Measurements from ENCODE around the gene ESAM.
A peak's percentile ranks its signal among the peaks of the same experiment; 100 is the strongest.

DNA sequence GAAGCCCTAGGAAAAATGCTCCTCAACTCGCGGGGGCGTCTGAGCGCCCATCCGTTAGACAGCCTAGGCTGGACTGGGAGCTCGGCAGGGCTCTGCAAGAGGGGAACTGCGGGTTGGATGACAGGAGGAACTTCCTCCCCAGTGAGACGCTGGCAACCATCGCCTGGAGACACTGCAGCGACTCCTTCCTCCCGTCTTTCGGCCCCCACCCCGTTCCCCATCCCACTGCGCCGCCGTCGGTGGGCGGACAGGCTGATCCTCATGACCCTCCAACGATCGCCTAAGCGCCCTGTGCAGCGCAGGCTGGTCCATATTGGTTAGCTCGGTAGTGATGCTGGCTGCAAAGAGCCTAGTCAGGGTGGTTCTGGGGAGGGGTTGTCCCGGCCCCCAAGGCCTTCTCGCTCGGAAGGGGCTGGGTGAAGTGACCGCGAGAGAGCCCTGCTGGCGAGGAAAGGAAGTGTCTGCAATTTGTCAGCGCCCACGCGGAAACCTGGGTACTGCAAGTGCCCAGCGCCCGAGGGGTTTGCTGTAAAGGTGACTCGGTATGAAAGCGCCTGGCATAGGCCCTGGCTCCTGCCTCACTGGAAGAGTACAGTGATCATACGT is 21.7 kb downstream of the ESAM start:
- TF ChIP-seq, protein P1, sequence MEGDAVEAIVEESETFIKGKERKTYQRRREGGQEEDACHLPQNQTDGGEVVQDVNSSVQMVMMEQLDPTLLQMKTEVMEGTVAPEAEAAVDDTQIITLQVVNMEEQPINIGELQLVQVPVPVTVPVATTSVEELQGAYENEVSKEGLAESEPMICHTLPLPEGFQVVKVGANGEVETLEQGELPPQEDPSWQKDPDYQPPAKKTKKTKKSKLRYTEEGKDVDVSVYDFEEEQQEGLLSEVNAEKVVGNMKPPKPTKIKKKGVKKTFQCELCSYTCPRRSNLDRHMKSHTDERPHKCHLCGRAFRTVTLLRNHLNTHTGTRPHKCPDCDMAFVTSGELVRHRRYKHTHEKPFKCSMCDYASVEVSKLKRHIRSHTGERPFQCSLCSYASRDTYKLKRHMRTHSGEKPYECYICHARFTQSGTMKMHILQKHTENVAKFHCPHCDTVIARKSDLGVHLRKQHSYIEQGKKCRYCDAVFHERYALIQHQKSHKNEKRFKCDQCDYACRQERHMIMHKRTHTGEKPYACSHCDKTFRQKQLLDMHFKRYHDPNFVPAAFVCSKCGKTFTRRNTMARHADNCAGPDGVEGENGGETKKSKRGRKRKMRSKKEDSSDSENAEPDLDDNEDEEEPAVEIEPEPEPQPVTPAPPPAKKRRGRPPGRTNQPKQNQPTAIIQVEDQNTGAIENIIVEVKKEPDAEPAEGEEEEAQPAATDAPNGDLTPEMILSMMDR (IDR thresholded peaks at IDR 0.05) = peak; percentile 44
- no peak for TF ChIP-seq EZH2 (IDR thresholded peaks at IDR 0.05)
- TF ChIP-seq EZH2phosphoT487 (IDR thresholded peaks at IDR 0.05) = no peak

Measured in neural progenitor cell (in vitro differentiated cells).